Measurements from ENCODE around the gene PRIMA1.

PRIMA1 gene

DNA sequence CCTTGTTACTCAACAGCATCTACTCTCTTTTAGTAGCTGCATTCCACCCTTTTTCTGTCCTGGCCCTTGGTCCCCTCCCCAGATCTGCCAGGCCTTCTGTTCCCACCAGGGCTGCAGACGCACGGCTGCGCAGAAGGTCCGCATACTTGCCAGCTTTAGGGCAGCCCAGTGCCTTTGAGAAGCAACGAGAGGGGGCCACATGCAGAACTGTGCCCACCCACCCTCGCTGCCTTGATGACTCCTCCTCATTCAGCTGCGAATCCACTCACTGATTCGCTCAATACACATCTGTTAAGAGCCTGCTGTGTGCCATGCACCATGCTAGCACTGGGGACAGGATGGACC lies 39.2 kb downstream of the PRIMA1 start:
- Histone ChIP-seq H3K9me3 (replicated peaks; ENCODE audit: low read length) (peaks cover 5% of the 10 kb centered on the region), H3K4me1 (ENCODE audit: control insufficient read depth, insufficient read depth, low read length) (no peaks in the 10 kb centered on the region)

DNA sequence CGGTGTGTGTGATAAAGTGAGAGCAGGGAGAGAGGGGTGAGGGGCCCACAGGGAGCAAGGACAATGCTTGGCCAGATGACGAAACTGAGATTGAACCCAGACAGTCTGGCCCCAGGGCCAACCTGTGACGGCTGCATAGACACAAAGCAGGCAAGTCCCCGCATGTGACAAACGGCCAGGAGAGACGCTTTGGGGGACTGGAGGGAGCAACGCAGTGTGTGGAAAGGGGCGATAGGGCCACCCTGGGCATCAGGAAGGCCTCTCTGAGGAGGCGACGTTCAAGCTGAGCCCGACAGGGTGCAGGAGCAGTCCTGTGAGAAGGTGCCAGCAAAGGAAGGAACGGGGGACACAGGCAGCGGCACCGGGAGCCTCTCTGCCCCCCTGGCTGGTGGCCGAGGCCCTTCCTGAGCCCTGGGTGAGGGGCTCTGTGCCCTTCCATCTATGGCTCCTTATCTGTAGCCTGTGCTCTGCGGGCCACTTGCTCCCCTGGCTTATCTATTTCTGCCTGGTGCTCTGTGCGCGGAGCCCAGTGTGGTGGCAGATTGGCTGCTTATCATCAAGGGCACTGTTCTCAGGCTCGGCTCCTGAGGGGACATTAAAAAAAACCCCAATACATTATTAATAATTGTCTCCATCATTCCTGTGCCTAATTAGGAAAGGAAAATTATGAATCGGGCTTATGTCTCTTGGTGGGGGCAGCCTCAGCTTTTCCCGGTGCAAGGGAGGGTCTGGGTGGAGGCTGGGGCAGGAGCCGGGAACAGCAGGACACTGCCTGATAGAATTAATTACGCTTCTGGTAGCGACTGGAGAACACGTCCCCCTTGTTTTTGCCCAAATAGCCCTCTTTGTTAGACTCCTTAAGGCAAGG lies 39.8 kb downstream of the PRIMA1 start:
- no peak overlapping the region for H3K4me3 ChIP-seq (ENCODE audit: low read length)
- H3K4me2 ChIP-seq (ENCODE audit: low read length) = no peak overlapping the region
- H3K27me3 ChIP-seq (ENCODE audit: control insufficient read depth, insufficient read depth, low read length) = no peaks in the 10 kb centered on the region
- no peaks in the 10 kb centered on the region for H3K36me3 ChIP-seq (ENCODE audit: insufficient read depth, low read length)
- no peak overlapping the region for H3K9ac ChIP-seq (ENCODE audit: low read depth, low read length)
- peaks cover 5% of the 10 kb centered on the region for H3K9me3 ChIP-seq (replicated peaks; ENCODE audit: low read length)
- H3K4me1 ChIP-seq (ENCODE audit: control insufficient read depth, insufficient read depth, low read length) = no peaks in the 10 kb centered on the region

More for the DNA sequence above, 39.2 kb downstream of the PRIMA1 start:
- Histone ChIP-seq H3K4me3 (ENCODE audit: low read length) (no peak overlapping the region), H3K27me3 (ENCODE audit: control insufficient read depth, insufficient read depth, low read length) (no peaks in the 10 kb centered on the region), H3K4me2 (ENCODE audit: low read length) (no peak overlapping the region), H3K36me3 (ENCODE audit: insufficient read depth, low read length) (no peaks in the 10 kb centered on the region), H3K9ac (ENCODE audit: low read depth, low read length) (no peak overlapping the region)

DNA sequence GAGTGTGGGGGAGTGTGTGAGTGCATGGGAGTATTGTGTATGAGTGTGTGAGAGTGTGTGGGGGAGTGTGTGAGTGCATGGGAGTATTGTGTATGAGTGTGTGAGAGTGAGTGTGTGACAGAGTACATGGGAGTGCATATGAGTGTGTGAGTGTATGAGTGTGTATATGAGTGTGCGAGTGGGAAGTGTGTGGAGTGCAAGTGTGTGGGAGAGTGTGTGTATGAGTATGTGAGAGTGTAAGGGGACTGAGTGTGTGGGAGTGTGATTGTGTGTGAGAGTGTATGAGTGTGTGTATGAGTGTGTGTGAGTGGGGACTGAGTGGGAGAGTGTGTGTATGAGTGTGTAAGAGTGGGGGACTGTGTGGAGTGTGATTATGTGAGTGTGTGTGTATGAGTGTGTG lies 40.7 kb downstream of the PRIMA1 start:
- Histone ChIP-seq H3K9me3 (replicated peaks; ENCODE audit: low read length) (peaks cover 8% of the 10 kb centered on the region), H3K4me2 (ENCODE audit: low read length) (no peak overlapping the region), H3K4me3 (ENCODE audit: low read length) (no peak overlapping the region), H3K27me3 (ENCODE audit: control insufficient read depth, insufficient read depth, low read length) (no peaks in the 10 kb centered on the region), H3K4me1 (ENCODE audit: control insufficient read depth, insufficient read depth, low read length) (no peaks in the 10 kb centered on the region), H3K36me3 (ENCODE audit: insufficient read depth, low read length) (no peaks in the 10 kb centered on the region), H3K9ac (ENCODE audit: low read depth, low read length) (no peak overlapping the region)

DNA sequence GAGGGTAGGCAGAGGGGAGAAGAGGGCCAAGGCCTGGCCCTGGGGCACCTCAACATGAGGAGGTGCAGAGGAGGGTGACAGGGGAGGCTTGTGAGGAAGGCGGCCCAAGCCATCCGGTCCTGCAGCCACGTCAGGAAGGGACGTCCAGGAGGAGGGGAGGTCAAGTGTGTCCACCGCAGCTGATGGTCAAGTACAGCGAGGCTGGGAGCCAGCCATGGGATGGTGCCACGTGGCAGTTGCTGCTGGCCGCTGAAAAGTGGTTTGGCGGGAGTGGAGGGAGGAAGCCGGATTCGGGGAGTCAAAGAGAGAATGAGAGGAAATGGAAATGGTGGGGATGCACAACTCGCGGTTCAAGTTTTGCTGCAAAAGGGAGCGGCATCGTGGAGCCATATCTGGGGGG lies 41.2 kb downstream of the PRIMA1 start:
- peaks cover 8% of the 10 kb centered on the region for H3K9me3 ChIP-seq (replicated peaks; ENCODE audit: low read length)
- no peaks in the 10 kb centered on the region for H3K27me3 ChIP-seq (ENCODE audit: control insufficient read depth, insufficient read depth, low read length)
- H3K36me3 ChIP-seq (ENCODE audit: insufficient read depth, low read length) = no peaks in the 10 kb centered on the region
- no peak overlapping the region for H3K4me3 ChIP-seq (ENCODE audit: low read length)
- no peak overlapping the region for H3K4me2 ChIP-seq (ENCODE audit: low read length)
- H3K9ac ChIP-seq (ENCODE audit: low read depth, low read length) = no peak overlapping the region
- no peaks in the 10 kb centered on the region for H3K4me1 ChIP-seq (ENCODE audit: control insufficient read depth, insufficient read depth, low read length)

DNA sequence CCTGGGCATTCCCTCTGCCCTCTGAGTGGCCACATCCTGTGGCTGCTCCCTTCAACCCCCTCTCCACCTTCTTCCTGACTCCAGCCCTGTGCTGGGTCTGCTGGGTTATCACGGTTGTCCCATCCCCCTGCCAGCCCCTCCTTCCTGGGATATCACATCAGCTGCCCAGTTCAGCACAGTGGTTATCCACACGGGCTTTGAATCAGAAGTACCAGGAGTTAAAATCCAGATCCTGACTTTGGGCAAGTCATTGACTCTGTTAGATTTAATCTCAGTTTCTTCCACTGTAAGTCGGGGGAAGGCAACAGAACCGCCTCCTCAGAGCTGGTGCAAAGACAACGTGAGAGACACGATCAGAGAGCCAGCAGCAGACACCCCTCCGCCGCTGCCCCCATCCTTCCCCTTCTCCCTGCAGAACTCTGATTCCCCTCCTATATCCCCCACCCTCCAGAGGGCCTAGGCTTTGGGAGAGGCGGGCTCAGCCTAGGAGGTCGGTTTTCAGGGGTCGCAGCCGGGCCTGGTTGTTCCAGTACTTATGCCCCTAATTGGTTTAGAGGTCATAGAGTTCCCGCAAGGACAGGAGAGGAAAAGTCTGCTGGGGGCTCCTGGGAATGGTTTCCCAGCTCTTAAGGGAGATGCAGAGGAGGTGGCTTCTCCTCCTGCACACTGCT lies 42.5 kb downstream of the PRIMA1 start:
- Histone ChIP-seq H3K4me2 (ENCODE audit: low read length) (no peak overlapping the region), H3K9me3 (replicated peaks; ENCODE audit: low read length) (peaks cover 8% of the 10 kb centered on the region), H3K36me3 (ENCODE audit: insufficient read depth, low read length) (no peaks in the 10 kb centered on the region), H3K9ac (ENCODE audit: low read depth, low read length) (no peak overlapping the region), H3K27me3 (ENCODE audit: control insufficient read depth, insufficient read depth, low read length) (no peaks in the 10 kb centered on the region), H3K4me1 (ENCODE audit: control insufficient read depth, insufficient read depth, low read length) (no peaks in the 10 kb centered on the region), H3K4me3 (ENCODE audit: low read length) (no peak overlapping the region)

DNA sequence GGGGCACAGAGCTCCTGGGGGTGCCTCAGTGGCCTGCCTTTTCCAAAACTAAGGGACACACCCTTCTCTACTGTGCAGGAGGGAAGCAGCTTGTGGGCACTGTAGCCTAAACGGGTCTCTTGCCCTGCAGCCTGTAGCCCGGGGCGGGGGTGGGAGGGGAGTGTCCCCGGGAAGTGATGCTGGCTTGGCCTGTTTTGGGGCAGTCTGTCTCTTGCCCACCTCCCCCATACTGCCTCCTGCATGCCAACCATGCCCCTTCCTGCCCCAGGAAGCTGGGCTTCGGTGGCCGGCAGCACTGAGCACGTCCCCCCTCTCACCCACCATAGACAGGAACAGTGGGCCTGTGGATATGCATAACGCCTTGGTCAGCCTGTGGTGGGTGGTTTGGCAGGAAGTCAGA lies 43.4 kb downstream of the PRIMA1 start:
- Histone ChIP-seq H3K36me3 (ENCODE audit: insufficient read depth, low read length) (no peaks in the 10 kb centered on the region), H3K4me1 (ENCODE audit: control insufficient read depth, insufficient read depth, low read length) (no peaks in the 10 kb centered on the region), H3K9me3 (replicated peaks; ENCODE audit: low read length) (peaks cover 8% of the 10 kb centered on the region), H3K4me3 (ENCODE audit: low read length) (no peak overlapping the region), H3K27me3 (ENCODE audit: control insufficient read depth, insufficient read depth, low read length) (no peaks in the 10 kb centered on the region), H3K9ac (ENCODE audit: low read depth, low read length) (no peak overlapping the region), H3K4me2 (ENCODE audit: low read length) (no peak overlapping the region)

DNA sequence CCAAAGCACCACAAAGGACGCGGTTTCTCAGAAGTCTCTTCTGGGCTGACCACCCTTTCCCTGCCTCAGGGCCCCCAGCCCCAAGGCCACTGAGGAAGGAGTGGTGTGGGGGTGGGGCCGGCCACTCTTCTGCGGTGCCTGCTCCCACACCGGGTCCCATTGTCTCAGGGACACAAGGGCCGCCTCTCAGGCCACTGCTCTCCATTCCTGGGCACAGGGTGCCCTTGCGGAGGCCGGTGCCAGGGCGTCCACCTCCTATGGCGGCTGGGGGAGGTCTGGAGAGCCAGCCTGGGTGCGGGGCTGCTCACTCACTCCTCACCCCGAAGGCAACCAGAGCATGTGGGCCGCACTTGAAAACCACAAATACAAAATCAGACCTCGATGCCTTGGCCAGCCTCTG lies 44.1 kb downstream of the PRIMA1 start:
- H3K9ac ChIP-seq (ENCODE audit: low read depth, low read length) = no peak overlapping the region
- H3K4me3 ChIP-seq (ENCODE audit: low read length) = no peak overlapping the region
- no peaks in the 10 kb centered on the region for H3K4me1 ChIP-seq (ENCODE audit: control insufficient read depth, insufficient read depth, low read length)
- no peak overlapping the region for H3K4me2 ChIP-seq (ENCODE audit: low read length)
- no peaks in the 10 kb centered on the region for H3K27me3 ChIP-seq (ENCODE audit: control insufficient read depth, insufficient read depth, low read length)
- H3K36me3 ChIP-seq (ENCODE audit: insufficient read depth, low read length) = no peaks in the 10 kb centered on the region
- H3K9me3 ChIP-seq (replicated peaks; ENCODE audit: low read length) = peaks cover 8% of the 10 kb centered on the region

DNA sequence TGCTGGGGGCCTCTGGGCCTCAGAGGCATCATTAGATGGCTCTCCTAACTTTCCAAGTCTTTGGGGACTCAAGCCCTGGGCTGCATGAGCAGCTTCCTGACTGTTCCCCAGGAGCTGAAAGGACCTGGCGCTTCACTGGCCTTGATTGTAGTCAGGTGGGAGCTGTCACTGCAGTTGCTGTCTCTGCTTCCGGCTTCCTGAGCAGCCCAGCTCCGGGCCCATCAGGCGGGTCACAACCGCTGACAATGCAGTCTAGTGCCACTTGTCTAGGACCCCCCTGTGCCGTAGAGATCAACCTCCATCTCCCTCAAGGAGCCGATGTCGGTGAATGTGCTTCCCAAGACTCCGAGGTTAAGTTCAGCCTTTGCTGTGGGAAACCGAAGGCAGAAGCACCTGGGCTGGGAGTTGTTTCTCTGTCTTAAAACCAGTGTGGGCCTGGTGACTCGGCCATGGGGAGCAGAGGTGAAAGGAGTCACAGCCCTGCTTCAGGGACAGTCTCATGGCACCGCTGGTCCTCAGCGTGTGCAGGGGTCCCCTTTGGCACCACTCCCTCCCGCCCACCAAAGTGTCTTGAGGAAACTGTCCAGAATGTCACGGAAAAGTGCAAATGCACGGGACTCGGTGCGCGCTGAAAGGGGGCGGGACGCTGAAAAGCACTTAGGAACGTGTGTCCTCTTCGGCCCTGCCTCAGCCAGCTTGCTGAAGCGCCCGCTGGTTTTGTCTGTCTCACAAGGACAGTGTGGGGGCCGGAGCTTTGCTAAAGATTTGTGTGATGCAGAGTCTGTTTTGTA lies 44.8 kb downstream of the PRIMA1 start:
- Histone ChIP-seq H3K36me3 (ENCODE audit: insufficient read depth, low read length) (no peaks in the 10 kb centered on the region), H3K9ac (ENCODE audit: low read depth, low read length) (no peak overlapping the region), H3K27me3 (ENCODE audit: control insufficient read depth, insufficient read depth, low read length) (no peaks in the 10 kb centered on the region), H3K9me3 (replicated peaks; ENCODE audit: low read length) (peaks cover 8% of the 10 kb centered on the region), H3K4me2 (ENCODE audit: low read length) (no peak overlapping the region), H3K4me3 (ENCODE audit: low read length) (no peak overlapping the region), H3K4me1 (ENCODE audit: control insufficient read depth, insufficient read depth, low read length) (no peaks in the 10 kb centered on the region)

DNA sequence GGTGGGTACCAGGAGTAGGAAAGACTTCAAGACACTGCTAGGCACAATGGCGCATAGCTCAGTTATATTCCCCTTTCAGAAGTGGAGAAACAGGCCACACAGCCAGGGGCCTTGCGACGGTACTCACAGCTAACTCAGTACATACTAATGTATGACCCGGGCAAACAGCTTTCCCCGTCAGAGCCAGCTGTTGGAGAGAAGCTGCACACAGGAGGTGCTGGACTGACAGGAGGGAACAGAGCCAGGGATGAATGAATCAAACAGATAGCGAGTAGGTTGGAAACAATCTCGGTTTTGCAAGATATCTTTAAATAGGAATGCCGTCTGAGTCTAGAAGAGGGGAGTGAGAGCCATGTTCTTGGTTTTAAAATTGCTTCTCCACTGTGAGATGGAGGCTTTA lies 45.5 kb downstream of the PRIMA1 start:
- Histone ChIP-seq H3K4me2 (ENCODE audit: low read length) (no peak overlapping the region), H3K36me3 (ENCODE audit: insufficient read depth, low read length) (no peaks in the 10 kb centered on the region), H3K4me3 (ENCODE audit: low read length) (no peak overlapping the region), H3K4me1 (ENCODE audit: control insufficient read depth, insufficient read depth, low read length) (no peaks in the 10 kb centered on the region), H3K9me3 (replicated peaks; ENCODE audit: low read length) (peaks cover 8% of the 10 kb centered on the region), H3K27me3 (ENCODE audit: control insufficient read depth, insufficient read depth, low read length) (no peaks in the 10 kb centered on the region), H3K9ac (ENCODE audit: low read depth, low read length) (no peak overlapping the region)

DNA sequence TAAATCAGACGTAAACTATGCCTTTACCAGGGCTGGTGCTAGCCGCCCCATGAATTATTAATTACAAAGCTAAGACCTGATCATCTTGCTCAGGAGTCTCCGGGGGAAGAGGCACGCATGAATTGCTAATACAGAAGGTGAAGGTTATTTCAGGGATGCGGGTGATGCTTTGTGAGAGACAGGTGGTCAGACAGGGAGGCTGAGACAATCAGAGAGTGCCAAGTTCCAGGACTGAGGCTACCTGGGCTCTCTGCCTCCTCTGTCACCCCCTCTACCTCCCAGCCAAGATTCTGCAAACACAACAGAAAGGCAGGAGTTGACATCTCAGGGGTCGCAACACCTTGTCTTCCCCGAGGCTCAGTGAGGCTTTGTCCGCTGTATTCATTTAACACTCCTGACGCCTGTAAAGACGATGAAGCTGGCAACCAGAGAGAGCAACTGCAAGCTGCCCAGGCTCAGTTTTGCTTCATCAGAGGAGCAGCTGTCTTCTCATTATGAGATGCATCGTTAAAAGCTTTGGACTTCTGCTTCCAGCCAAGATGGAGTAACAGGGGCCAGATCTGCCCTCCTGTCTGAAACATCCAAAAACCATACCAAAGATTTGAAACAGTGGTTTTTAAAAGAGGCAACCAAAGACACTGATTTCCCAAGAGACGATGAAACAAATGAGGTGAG lies 46.6 kb downstream of the PRIMA1 start:
- Histone ChIP-seq H3K9ac (ENCODE audit: low read depth, low read length) (no peak overlapping the region), H3K9me3 (replicated peaks; ENCODE audit: low read length) (peaks cover 5% of the 10 kb centered on the region), H3K4me2 (ENCODE audit: low read length) (no peak overlapping the region), H3K27me3 (ENCODE audit: control insufficient read depth, insufficient read depth, low read length) (no peaks in the 10 kb centered on the region), H3K4me3 (ENCODE audit: low read length) (no peak overlapping the region), H3K36me3 (ENCODE audit: insufficient read depth, low read length) (no peaks in the 10 kb centered on the region), H3K4me1 (ENCODE audit: control insufficient read depth, insufficient read depth, low read length) (no peaks in the 10 kb centered on the region)

DNA sequence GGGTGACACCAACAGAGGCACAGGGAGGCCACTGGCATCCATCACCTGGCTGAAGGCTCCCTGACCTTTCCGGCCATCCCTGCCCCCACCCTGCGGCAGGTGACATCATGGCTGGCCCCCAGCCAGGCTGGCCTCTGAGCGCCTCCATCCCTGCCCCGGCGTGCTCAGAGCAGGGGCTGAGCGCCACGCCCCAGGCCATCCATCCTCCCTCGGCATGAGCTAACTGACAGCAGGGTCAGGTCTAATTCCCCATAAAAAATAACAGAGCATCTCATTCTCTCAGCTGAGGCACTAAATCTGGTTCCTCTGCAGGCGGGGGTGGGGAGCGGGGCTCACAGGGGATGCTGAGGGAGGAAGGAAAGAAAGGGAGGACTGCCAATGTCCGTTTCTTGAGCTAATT lies 50.7 kb downstream of the PRIMA1 start:
- Histone ChIP-seq H3K4me1 (ENCODE audit: control insufficient read depth, insufficient read depth, low read length) (no peaks in the 10 kb centered on the region), H3K4me2 (ENCODE audit: low read length) (no peak overlapping the region), H3K9ac (ENCODE audit: low read depth, low read length) (no peak overlapping the region), H3K4me3 (ENCODE audit: low read length) (no peak overlapping the region), H3K9me3 (replicated peaks; ENCODE audit: low read length) (no peaks in the 10 kb centered on the region), H3K36me3 (ENCODE audit: insufficient read depth, low read length) (no peaks in the 10 kb centered on the region), H3K27me3 (ENCODE audit: control insufficient read depth, insufficient read depth, low read length) (no peaks in the 10 kb centered on the region)
